Kidney epithelial cell (primary cell): ENCODE data around the gene ABTB2. TPM values are rescaled to one million over a fixed set of nuclear protein-coding genes. Genes with fewer than 3 reads are reported as not detected.

ENCODE experiments used
- DNase-seq: peaks from one replicate; pipeline ENCODE4 v3.0.0-alpha.2; 2010; ENCODE audit warnings: low read depth
- H3K27me3 ChIP-seq: 2 replicates; pipeline ENCODE4 v1.6.0; 2011; ENCODE audit warnings: low read length; ENCODE audit not compliant: control insufficient read depth, insufficient read depth
- H3K36me3 ChIP-seq: 2 replicates; pipeline ENCODE4 v1.5.1; 2011; ENCODE audit warnings: low read length; ENCODE audit not compliant: control insufficient read depth, insufficient read depth
- H3K4me3 ChIP-seq: 2 replicates; pipeline ENCODE4 v1.5.1; 2011; ENCODE audit warnings: low read depth, mild to moderate bottlenecking, control low read depth, low read length
- CTCF ChIP-seq: IDR thresholded peaks from 2 replicates; pipeline ENCODE4 v1.5.1; 2011; ENCODE audit warnings: mild to moderate bottlenecking, moderate library complexity, low read length, control low read depth, inconsistent platforms; ENCODE audit not compliant: insufficient read depth, poor library complexity, severe bottlenecking
- total RNA-seq: library from RNA; depleted of rRNA; stranded (reverse); fragments of >200 nt; gene quantifications from 2 replicates; pipeline ENCODE4 v1.2.3, GENCODE V29; 2015

The ABTB2 gene
- total RNA-seq, 1 donor from 2014 or later = 26.8 TPM

GRCh38 chr11:34212566-34212965 is 145.2 kb downstream of the ABTB2 start:
- H3K27me3 ChIP-seq = no peaks in the 10 kb centered on the region
- H3K36me3 ChIP-seq = no peaks in the 10 kb centered on the region
- H3K4me3 ChIP-seq = no peak overlapping the region
- TF ChIP-seq CTCF = no peak
- no peak for DNase-seq

GRCh38 chr11:34209809-34210208 is 148.0 kb downstream of the ABTB2 start:
- Histone ChIP-seq H3K4me3 (no peak overlapping the region), H3K36me3 (no peaks in the 10 kb centered on the region), H3K27me3 (no peaks in the 10 kb centered on the region)
- DNase-seq = no peak
- no peak for TF ChIP-seq CTCF

- no peak for DNase-seq
- H3K27me3 ChIP-seq = no peaks in the 10 kb centered on the region
- no peaks in the 10 kb centered on the region for H3K36me3 ChIP-seq
- H3K4me3 ChIP-seq = no peak overlapping the region
- no peak for TF ChIP-seq CTCF
Measured at GRCh38 chr11:34208266-34209135, 149.3 kb downstream of the ABTB2 start.

- Histone ChIP-seq H3K36me3 (no peaks in the 10 kb centered on the region), H3K27me3 (no peaks in the 10 kb centered on the region), H3K4me3 (no peak overlapping the region)
- TF ChIP-seq CTCF = no peak
- no peak for DNase-seq
Measured at GRCh38 chr11:34207487-34208180, 150.2 kb downstream of the ABTB2 start.

GRCh38 chr11:34206407-34207300 is 151.2 kb downstream of the ABTB2 start:
- Histone ChIP-seq H3K27me3 (no peaks in the 10 kb centered on the region), H3K36me3 (no peaks in the 10 kb centered on the region), H3K4me3 (no peak overlapping the region)
- DNase-seq = no peak
- TF ChIP-seq CTCF = no peak
